H1 (cell line): ENCODE measurements around the gene STK40. TPM values are rescaled to one million over a fixed set of nuclear protein-coding genes. Genes with fewer than 3 reads are reported as not detected.

Experiments
- CBX5 ChIP-seq: fragments of 300-800, 300-1000 bp; sonication (generic); IDR thresholded peaks from 2 replicates; pipeline ENCODE4 v1.7.1; 2016; ENCODE audit warnings: antibody characterized with exemption, low read length, low read depth
- PHF8 ChIP-seq: fragments of 200-600 bp; sonication (generic); conservative IDR thresholded peaks from 2 replicates; pipeline ENCODE4 v1.7.1; 2012; ENCODE audit warnings: low read depth, mild to moderate bottlenecking, inconsistent platforms, low read length, moderate library complexity
- polyA plus RNA-seq, 7 experiments: library from polyadenylated mRNA; depleted of rRNA in 3 of 7; stranded (reverse) in 5 of 7; unstranded in 2 of 7; fragments of >200 nt in 5 of 7; fragments of 200-250 nt in 2 of 7; gene quantifications; 1 replicate in 5 of 7; 2 replicates in 1 of 7; 4 replicates in 1 of 7; pipeline versions ENCODE4 v1.2.1 to v1.2.3, GENCODE V29; 2011 to 2013; ENCODE audit warnings: missing spikeins in 2 of 7, mixed read lengths in 2 of 7
- total RNA-seq: library from RNA; stranded (reverse); fragmentation: NEBNext Ultra II Directional; extraction: Animal tissue kit (Norgen Biotek cat#: 25700); gene quantifications from 2 replicates; pipeline ENCODE4 v1.2.1, GENCODE V29; 2021

STK40 gene
- total and polyA plus RNA-seq, 2 of the 8 experiments (the other 6 are each of a cell fraction or from before 2014, with no cell fraction given), result 13.6 to 28.6 TPM

- TF ChIP-seq PHF8 (no peak), CBX5 (no peak)
Observed at GRCh38 chr1:36339615-36340014, 46.1 kb downstream of the STK40 start (continued).
